Activated T-helper 1 cell treated with anti-CD3 and anti-CD28 coated beads, Interleukin-12 subunit alpha, Interleukin-12 subunit beta, Interleukin-2, Interleukin-4 antibody, amounts not matched to agents 30 ng/mL and 10 ng/mL and 1 ng/mL, durations not matched to agents 14 hours and 24 hours and 36 hours (primary cell): ENCODE data around the gene AGBL1. TPM values are rescaled to one million over a fixed set of nuclear protein-coding genes. Genes with fewer than 3 reads are reported as not detected.

Source experiments
- DNase-seq: peaks from one replicate; pipeline ENCODE4 v3.0.0; 2021; ENCODE audit warnings: low spot score
- H3K27ac Mint-ChIP-seq: one replicate; pipeline ENCODE4 v1.8.0; 2021; ENCODE audit warnings: mild to moderate bottlenecking, mixed read lengths
- H3K27me3 Mint-ChIP-seq: one replicate; pipeline ENCODE4 v1.8.0; 2022; ENCODE audit warnings: mild to moderate bottlenecking, moderate library complexity, mixed read lengths; ENCODE audit not compliant: insufficient read depth
- H3K36me3 Mint-ChIP-seq: one replicate; pipeline ENCODE4 v1.8.0; 2021; ENCODE audit warnings: low read depth, mixed read lengths
- H3K4me1 Mint-ChIP-seq: one replicate; pipeline ENCODE4 v1.8.0; 2021; ENCODE audit warnings: low read depth, mixed read lengths
- H3K4me3 Mint-ChIP-seq: one replicate; pipeline ENCODE4 v1.8.0; 2021; ENCODE audit warnings: mild to moderate bottlenecking, moderate library complexity, mixed read lengths
- H3K9me3 Mint-ChIP-seq: one replicate; pipeline ENCODE4 v1.8.0; 2021; ENCODE audit warnings: mixed read lengths
- intact Hi-C: fragments of 100-400 bp; cut with micrococcal nuclease; formaldehyde crosslinking; loops from one replicate; pipeline ENCODE4 v1.15.1; 2024
- total RNA-seq: library from RNA; stranded (reverse); gene quantifications from 2 replicates; pipeline ENCODE4 v1.2.3, GENCODE V29; 2022

Gene AGBL1
- total RNA-seq, 1 donor from 2014 or later = not detected

DNA sequence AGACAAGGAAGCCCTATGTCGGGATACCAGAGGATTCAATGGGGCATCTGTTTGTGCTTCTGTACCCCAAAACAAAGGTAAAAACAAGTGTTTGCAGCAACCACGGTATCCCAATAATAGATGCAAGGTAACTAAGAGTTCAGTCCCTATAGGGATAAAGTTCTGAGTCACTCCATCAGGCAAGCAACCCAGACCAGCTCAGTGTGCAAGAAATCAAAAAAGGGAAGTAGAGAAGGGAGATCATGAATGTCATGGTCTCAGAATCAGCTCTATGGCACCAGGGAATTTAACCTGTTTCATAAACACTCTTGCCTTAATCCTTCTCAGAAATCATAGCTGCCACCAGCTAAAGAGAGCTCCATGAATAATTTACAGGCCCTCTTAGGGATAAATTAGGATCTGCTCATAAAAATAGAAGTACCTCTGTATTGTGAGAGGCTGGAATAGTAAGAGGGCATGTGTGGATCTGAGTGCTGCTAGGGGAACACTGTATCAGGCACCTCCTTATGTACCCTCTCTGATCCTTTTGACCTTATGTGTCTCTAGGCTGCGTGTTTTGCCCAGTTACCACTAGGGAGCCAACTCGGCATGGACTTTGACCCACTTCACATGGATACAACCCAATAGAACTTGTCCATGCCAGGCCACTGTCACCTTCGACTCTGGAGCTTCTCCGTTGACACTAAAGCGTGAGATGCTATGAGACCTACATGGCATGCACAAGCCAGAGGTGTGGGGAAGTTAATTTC is 754.6 kb downstream of the AGBL1 start:
- no peak overlapping the region for H3K27ac Mint-ChIP-seq

DNA sequence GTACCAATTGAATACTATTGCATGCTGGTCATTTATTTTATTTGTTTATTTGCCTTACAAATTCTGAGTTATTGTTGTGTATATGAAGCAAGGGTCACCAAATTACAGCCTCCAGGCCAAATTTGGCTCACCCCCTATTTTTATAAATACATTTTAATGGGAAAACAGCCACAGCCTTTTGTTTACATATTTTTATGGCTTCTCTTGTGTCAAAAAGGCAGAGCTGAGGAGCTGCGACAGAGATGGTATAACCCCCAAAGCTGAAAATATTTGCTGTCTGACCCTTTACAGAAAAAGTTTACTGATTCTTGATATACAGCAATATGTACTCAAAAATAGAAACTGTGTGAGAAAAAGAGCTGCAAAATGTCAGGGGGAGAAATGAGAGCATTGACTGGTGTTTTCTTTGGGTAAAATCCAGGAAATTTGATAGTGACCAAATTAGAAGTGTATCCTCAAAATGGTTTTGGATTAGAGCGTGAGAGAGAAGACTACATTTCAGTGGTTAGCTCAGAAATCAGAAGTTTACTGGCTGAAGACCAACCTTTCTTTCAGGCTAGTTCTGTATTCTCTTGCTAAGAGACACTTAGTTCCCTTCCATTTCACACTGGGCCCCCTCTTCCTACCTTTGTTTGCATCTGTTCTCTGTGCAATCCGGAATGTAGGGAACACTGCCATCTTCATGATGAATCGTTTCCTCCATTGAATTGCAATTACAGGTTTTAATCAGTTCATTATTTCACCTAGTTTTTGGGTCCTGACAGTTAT is 757.8 kb downstream of the AGBL1 start:
- Mint-ChIP-seq H3K4me3 (no peak overlapping the region), H3K4me1 (no peaks in the 10 kb centered on the region), H3K36me3 (no peaks in the 10 kb centered on the region)

More for the DNA sequence above, 754.6 kb downstream of the AGBL1 start:
- Mint-ChIP-seq H3K36me3 (no peaks in the 10 kb centered on the region), H3K9me3 (no peaks in the 10 kb centered on the region), H3K27me3 (no peaks in the 10 kb centered on the region), H3K4me1 (no peaks in the 10 kb centered on the region), H3K4me3 (no peak overlapping the region)
- DNase-seq = no peak
- intact Hi-C loops = no loop called here

DNA sequence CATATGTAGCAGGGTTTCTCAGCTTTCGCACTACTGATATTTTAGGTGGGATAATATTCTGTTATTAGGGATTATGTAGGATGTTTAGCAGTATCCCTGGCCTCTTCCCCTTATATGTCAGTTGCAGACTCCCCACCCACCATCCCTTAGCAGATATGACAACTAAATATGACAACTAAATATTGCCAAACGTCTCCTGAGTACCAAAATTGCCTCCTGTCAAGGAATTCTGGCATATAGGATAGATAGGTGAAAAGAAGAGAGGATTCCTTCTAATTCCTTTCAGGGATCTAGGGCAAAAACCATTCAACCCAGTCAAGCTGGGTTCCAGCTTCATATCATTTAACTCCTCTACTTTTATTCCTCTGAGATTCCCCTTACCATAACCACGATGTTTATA is 759.8 kb downstream of the AGBL1 start:
- Mint-ChIP-seq H3K4me3 (no peak overlapping the region), H3K4me1 (no peaks in the 10 kb centered on the region), H3K9me3 (no peaks in the 10 kb centered on the region), H3K27me3 (no peaks in the 10 kb centered on the region), H3K27ac (no peak overlapping the region), H3K36me3 (no peaks in the 10 kb centered on the region)
- intact Hi-C loops = no loop called here
- DNase-seq = no peak

More for the DNA sequence above, 757.8 kb downstream of the AGBL1 start:
- no peak for DNase-seq
- intact Hi-C loops = no loop called here
- no peaks in the 10 kb centered on the region for H3K27me3 Mint-ChIP-seq
- H3K27ac Mint-ChIP-seq = no peak overlapping the region
- no peaks in the 10 kb centered on the region for H3K9me3 Mint-ChIP-seq

DNA sequence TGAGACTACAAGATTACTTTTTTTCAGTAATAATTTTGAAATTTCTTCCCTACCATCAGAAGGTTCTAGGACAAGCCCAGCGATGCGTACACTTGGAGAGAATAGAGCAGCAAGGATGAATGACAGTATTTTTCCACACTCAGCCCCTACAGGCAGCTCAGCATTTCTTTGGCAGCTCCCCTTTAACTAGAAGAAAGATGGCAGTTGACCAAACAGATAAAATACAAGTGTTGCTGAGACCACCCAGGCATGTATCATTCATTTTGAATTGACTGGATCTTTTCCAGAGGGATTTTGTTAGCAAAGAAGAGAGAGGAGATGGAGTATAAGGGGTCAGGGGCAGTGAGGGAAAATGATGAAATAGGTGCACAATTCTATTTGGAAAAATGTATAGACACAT is 761.3 kb downstream of the AGBL1 start:
- no peaks in the 10 kb centered on the region for H3K4me1 Mint-ChIP-seq
- intact Hi-C loops = no loop called here
- no peak overlapping the region for H3K4me3 Mint-ChIP-seq
- H3K36me3 Mint-ChIP-seq = no peaks in the 10 kb centered on the region
- H3K27me3 Mint-ChIP-seq = no peaks in the 10 kb centered on the region
- DNase-seq = no peak
- no peak overlapping the region for H3K27ac Mint-ChIP-seq
- no peaks in the 10 kb centered on the region for H3K9me3 Mint-ChIP-seq

DNA sequence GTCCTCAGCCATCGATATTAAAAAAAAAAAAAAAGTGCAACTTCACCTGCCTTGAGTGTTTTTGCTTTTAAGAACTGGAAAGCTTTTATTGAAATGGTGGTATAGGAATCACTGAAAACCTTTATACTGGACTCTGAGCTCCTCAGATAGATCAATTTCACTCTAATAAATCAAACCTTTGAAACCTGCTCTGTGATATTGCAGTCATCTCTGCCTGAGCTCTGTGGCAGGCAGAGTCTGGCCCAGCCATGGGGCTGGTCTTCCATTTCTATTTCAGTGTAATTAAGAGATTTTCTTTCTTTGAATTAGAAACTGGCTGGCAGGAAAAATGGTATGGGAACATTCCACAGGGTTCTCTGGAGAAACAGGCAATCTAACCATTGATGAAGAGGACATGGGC is 762.5 kb downstream of the AGBL1 start:
- no peak overlapping the region for H3K27ac Mint-ChIP-seq
- H3K9me3 Mint-ChIP-seq = no peaks in the 10 kb centered on the region
- no peak for DNase-seq
- intact Hi-C loops = no loop called here
- H3K27me3 Mint-ChIP-seq = no peaks in the 10 kb centered on the region
- H3K4me3 Mint-ChIP-seq = no peak overlapping the region
- H3K4me1 Mint-ChIP-seq = no peaks in the 10 kb centered on the region
- no peaks in the 10 kb centered on the region for H3K36me3 Mint-ChIP-seq

DNA sequence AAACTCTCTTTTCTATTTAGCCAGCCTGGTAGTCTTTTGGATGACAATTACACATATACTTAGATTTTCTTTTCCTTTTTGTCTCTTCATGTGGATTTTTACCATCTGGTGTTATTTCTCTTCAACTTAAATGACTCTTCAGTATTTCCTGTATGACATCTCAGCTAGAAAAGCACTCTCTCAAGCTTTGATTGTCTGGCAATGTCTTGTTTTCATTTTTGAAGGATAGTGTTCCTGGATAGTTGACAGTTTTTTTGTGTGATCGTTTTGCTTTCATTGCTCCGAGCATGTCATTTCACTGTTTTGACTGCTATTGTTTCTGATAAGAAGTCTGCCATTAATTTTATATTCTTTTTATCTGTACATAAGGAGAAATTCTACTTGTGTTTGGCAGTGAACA is 766.4 kb downstream of the AGBL1 start:
- no peaks in the 10 kb centered on the region for H3K9me3 Mint-ChIP-seq

DNA sequence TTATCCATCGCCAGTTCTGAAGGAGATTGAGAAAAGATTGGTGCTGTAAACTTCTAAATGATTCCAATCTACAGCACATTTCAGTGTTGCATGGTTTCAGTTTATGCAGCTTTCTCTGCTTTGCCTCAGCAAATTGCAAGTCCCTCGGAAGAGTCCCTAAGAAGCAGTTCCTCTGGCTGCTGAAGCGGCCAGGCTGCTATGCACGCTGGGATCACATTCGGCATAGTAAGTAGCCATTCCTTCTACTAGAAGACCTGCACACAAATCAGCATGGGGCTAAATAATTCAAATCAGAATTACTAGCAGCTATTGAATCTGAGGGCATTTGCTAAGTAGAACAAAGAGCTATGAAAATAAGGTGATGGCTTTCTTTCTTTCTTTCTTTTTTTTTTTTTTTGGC is 769.5 kb downstream of the AGBL1 start:
- no peak for DNase-seq
- intact Hi-C loops = no loop called here
- Mint-ChIP-seq H3K9me3 (no peaks in the 10 kb centered on the region), H3K4me3 (no peak overlapping the region), H3K27ac (no peak overlapping the region), H3K4me1 (no peaks in the 10 kb centered on the region), H3K36me3 (no peaks in the 10 kb centered on the region), H3K27me3 (peaks cover 2% of the 10 kb centered on the region)

More for the DNA sequence above, 766.4 kb downstream of the AGBL1 start:
- no peaks in the 10 kb centered on the region for H3K4me1 Mint-ChIP-seq
- DNase-seq = no peak
- H3K27ac Mint-ChIP-seq = no peak overlapping the region
- no peak overlapping the region for H3K4me3 Mint-ChIP-seq
- H3K36me3 Mint-ChIP-seq = no peaks in the 10 kb centered on the region
- intact Hi-C loops = no loop called here
- no peaks in the 10 kb centered on the region for H3K27me3 Mint-ChIP-seq

DNA sequence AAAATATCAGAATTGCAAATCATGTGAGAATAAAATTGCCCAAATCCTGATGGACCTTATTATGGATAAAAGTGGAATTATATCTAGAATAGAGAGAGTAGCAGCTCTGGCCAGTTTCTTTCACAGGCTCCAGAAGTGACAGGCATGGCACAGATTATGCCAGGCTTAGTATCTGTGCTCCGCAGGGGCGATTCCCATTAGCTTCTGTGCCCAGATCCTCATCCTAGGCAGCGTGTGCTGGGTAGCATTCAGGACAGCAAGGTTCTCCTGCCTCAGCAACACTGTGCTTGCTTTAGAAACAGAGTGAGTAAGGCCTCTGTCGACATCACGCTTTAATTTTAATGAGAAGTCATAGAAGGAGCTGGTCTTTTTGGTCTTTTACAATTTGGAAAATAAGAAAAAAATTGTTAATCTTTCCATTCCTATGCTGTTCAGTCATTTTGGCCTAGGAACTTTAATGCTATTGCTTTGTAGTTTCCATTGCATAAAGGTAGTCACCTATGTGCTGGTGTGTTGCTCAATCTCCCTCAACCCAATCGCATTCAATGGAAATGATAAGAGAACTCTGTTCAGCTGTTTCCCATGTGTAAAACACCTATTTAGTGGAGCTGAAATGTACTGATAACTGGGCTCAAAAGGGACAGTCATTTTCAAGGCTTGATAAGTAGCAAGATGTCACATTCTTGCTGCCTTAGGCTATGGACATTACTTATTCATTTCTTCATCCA is 770.1 kb downstream of the AGBL1 start:
- H3K4me1 Mint-ChIP-seq = no peaks in the 10 kb centered on the region
- H3K4me3 Mint-ChIP-seq = no peak overlapping the region
- no peak for DNase-seq
- no peak overlapping the region for H3K27ac Mint-ChIP-seq
- no peaks in the 10 kb centered on the region for H3K9me3 Mint-ChIP-seq
- H3K27me3 Mint-ChIP-seq = peaks cover 2% of the 10 kb centered on the region
- intact Hi-C loops = no loop called here
- no peaks in the 10 kb centered on the region for H3K36me3 Mint-ChIP-seq

DNA sequence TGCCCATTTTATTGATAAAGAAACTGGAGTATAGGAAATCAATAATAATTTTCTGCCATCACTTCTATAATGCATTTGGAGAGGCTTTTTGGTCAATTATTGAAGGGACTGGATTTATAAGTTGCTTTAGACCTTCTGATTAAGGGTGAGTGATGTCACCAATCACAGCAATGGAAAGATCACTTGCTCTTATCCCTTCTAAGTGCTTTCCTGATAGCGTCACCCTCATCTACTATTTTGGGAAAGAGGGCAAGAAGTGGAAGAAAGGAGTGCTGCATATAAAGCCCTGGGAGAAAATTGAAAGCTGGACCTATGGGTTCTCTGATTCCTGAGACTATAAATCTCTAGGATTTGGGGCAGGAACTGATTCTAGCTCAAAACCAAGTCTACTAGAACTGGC is 771.3 kb downstream of the AGBL1 start:
- Mint-ChIP-seq H3K9me3 (no peaks in the 10 kb centered on the region), H3K4me1 (no peaks in the 10 kb centered on the region), H3K27ac (no peak overlapping the region), H3K36me3 (no peaks in the 10 kb centered on the region), H3K4me3 (no peak overlapping the region), H3K27me3 (peaks cover 2% of the 10 kb centered on the region)
- intact Hi-C loops = no loop called here
- no peak for DNase-seq

DNA sequence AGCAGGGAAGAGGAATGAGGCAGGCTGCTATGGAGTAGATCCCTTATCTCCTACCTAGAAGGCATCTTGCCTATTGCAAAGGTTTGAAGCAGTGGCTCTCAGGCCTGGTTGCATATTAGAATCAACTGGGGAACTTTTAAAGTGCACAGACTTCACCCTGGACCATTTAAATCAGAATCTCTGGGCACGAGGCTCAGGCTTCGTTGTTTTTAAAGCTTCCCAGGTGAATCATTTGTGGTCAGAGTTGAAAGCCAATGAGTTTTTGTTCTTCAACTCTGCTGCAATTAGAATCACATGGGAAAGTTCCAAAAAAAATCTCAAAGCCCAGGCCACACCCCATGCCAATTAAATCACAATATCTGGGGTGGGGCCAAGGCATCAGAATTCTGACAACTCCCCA is 773.1 kb downstream of the AGBL1 start:
- H3K27ac Mint-ChIP-seq = no peak overlapping the region
- no peaks in the 10 kb centered on the region for H3K4me1 Mint-ChIP-seq
- DNase-seq = no peak
- no peaks in the 10 kb centered on the region for H3K9me3 Mint-ChIP-seq
- H3K36me3 Mint-ChIP-seq = no peaks in the 10 kb centered on the region
- peaks cover 2% of the 10 kb centered on the region for H3K27me3 Mint-ChIP-seq
- H3K4me3 Mint-ChIP-seq = no peak overlapping the region
- intact Hi-C loops = no loop called here

DNA sequence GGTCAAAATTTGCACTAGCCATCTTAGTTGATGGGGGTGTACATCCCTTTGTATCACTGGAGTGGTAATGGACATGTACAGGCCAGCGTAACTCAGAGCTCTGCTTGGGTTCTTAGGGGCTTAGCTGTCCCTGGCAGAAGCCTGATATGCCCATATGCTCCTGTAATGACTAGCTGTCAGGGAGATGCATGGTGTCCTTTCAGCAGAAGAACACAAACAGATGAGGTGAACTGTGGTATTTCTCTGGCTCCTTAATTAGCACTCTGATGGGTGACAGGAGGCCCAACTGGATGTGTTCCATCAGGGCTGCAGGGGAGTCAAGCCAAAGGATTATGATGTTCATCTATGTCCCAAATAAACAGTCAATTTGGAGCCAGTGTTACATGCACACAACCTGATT is 774.5 kb downstream of the AGBL1 start:
- peaks cover 2% of the 10 kb centered on the region for H3K27me3 Mint-ChIP-seq
- intact Hi-C loops = no loop called here
- no peaks in the 10 kb centered on the region for H3K36me3 Mint-ChIP-seq

DNA sequence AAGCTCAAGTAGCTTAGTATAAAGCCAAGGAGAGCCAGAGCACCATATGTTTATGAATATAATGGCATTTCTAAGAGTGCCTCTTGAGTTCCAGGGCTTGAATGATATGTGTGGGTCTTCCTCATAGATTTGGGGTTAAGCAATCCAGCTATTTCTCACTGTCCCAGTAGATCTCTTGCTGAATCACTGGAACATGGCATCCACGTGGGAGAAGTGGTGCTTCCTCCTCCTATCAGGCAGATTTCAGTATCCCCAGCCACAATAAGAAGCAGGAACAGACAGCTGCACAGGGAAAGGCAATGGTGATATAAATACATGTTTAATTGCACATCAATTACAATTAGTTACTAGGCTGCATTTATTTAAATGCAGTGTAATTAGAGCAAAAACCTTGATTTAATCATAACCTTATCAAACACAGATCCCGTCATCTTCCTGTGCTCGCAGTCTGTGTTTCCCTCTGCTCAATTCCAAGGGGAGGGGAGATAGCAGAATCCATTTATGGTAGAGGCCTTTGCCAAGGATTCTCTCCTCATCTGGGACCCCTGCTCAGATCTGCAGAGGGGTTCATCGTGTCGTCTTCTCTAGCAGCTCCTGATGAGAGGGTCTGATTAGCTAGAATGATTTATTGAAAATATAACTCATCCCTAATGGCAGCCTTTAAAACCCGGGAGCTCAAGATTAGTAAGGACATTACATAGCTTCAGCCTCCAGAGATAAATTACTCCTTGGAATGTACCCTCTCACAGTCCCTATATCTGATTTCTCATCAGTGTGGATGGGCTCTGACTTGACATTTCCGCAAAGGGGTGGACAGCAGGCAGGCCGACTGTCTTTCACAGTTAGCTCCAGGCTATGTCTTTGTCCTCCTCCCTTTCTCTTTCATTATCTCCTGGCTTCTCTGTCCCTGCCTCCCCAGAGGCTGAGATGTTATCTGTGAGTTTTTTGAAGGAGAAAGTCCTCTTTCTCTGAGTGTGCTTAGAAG is 775.9 kb downstream of the AGBL1 start:
- Mint-ChIP-seq H3K9me3 (no peaks in the 10 kb centered on the region), H3K4me1 (no peaks in the 10 kb centered on the region), H3K4me3 (no peak overlapping the region), H3K36me3 (no peaks in the 10 kb centered on the region), H3K27me3 (peaks cover 2% of the 10 kb centered on the region), H3K27ac (no peak overlapping the region)
- intact Hi-C loops = no loop called here
- no peak for DNase-seq

More for the DNA sequence above, 774.5 kb downstream of the AGBL1 start:
- H3K9me3 Mint-ChIP-seq = no peaks in the 10 kb centered on the region
- H3K4me1 Mint-ChIP-seq = no peaks in the 10 kb centered on the region
- no peak overlapping the region for H3K27ac Mint-ChIP-seq
- no peak overlapping the region for H3K4me3 Mint-ChIP-seq
- no peak for DNase-seq
